ENCODE data around the gene SPOCD1.

Gene SPOCD1

DNA sequence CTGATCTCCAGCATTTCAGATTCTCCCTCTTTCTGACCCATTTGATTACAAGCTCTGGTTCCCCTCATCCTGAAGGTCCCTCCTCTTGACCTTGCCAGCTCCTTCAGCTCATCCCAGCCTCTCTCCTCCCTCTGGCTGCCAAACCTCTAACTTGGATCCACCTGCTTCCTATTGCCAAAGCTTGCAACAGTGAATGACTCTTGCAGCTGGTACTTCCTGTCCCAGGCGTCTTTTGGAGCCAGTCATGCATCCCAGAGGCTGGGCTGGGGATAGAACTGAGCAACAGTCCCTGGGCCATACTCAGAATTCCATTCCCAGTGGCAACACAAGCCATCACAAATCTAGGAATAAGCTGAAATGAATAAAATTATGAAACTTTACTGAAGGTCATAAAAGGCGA, 27.7 kb upstream of the SPOCD1 start:
- Histone ChIP-seq H3K27me3 (ENCODE audit: control insufficient read depth, insufficient read depth, low read length) (no peaks in the 10 kb centered on the region), H3K9me3 (ENCODE audit: control insufficient read depth, insufficient read depth, low read length) (no peaks in the 10 kb centered on the region), H3K9ac (ENCODE audit: low read depth, low read length) (no peak overlapping the region), H3K4me3 (ENCODE audit: low read depth, low read length) (no peak overlapping the region), H3K4me1 (ENCODE audit: control insufficient read depth, insufficient read depth, low read length) (no peaks in the 10 kb centered on the region), H3K36me3 (ENCODE audit: control insufficient read depth, insufficient read depth, low read length) (no peaks in the 10 kb centered on the region)

DNA sequence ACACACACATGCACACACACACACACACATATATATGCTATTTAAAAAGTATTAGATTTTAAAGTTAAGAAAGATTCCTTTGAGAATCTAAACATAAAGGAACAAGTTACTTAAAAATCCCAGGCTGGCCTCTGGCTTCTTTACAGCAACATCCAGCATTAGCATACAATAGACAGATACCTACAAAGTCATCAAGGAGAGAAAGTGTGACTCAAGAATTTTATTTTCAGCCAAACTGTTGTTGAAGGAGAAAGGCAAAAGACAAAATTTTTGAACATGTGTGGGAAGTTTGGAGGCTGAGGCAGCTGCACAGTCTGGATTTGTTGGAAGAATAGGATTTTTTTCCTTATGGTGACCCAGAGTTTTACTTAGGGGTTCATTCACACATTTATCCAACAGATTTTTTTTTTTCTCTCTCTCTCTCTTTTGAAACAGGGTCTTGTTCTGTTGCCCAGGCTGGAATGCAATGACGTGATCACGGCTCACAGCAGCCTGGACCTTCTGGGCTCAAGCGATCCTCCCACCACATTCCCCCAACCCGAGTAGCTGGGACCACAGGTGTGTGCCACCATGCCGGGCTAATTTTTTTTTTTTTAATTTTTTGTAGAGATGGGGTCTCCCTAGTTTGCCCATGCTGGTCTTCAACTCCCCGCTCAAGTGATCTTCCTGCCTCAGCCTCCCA, 24.0 kb upstream of the SPOCD1 start:
- Histone ChIP-seq H3K4me3 (ENCODE audit: low read depth, low read length) (no peak overlapping the region), H3K4me1 (ENCODE audit: control insufficient read depth, insufficient read depth, low read length) (no peaks in the 10 kb centered on the region), H3K36me3 (ENCODE audit: control insufficient read depth, insufficient read depth, low read length) (no peaks in the 10 kb centered on the region), H3K9me3 (ENCODE audit: control insufficient read depth, insufficient read depth, low read length) (no peaks in the 10 kb centered on the region), H3K9ac (ENCODE audit: low read depth, low read length) (no peak overlapping the region), H3K27me3 (ENCODE audit: control insufficient read depth, insufficient read depth, low read length) (no peaks in the 10 kb centered on the region)

DNA sequence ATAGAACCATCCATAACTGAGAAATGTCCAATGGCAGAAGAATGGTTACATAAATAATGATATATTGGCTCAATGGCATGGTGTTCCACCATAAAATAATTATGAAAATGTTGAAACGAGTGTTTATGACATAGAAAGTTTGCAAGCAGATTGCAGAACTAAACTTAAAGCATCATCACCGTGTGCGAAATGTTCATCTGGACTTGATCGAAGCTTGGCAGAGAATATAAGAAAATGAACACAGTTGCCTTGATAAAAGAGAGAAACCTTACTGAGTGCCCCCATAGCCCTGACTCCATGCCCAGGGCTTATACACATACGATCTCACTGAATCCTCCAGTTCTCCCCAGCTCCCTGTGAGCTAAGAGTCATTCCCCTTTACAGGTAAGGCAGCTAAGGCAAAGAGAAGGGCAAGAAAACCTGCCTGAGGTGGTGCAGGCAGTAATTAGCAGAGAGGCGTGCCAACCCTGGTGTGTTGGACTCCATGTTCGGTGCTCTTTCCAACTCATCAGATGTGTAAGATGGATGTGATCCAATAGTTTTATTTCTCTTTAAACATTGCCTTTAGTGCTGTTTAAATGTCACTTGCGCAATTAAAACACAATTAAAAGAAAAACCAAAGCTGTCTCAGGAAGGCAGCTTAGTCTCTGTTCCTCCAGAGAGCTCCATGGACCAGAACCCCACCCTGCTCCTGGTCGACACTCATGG, 21.8 kb upstream of the SPOCD1 start:
- no peaks in the 10 kb centered on the region for H3K9me3 ChIP-seq (ENCODE audit: control insufficient read depth, insufficient read depth, low read length)
- H3K4me3 ChIP-seq (ENCODE audit: low read depth, low read length): no peak overlapping the region
- H3K27me3 ChIP-seq (ENCODE audit: control insufficient read depth, insufficient read depth, low read length): no peaks in the 10 kb centered on the region

DNA sequence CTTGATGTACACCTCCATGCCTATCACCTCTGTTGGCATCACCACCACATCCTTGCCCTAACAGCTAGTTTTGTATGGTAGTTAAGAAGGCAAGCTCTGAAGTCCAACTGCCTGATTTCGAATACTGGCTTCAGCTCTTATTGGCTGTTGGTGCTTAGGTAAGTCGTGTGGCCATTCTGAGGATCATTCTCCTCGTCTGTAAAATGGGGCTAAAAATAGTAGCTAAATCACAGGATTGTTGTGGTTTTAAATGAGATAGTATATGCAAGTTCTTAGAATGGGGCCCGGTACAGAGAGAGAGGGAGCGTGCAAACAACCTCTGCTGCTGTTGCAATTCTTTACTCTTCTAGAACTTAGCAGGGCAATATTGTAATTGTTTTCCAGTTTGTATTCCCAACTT, 20.8 kb upstream of the SPOCD1 start:
- no peak overlapping the region for H3K4me3 ChIP-seq (ENCODE audit: low read depth, low read length)
- no peak overlapping the region for H3K9ac ChIP-seq (ENCODE audit: low read depth, low read length)
- no peaks in the 10 kb centered on the region for H3K4me1 ChIP-seq (ENCODE audit: control insufficient read depth, insufficient read depth, low read length)
- no peaks in the 10 kb centered on the region for H3K27me3 ChIP-seq (ENCODE audit: control insufficient read depth, insufficient read depth, low read length)
- H3K36me3 ChIP-seq (ENCODE audit: control insufficient read depth, insufficient read depth, low read length): no peaks in the 10 kb centered on the region
- H3K9me3 ChIP-seq (ENCODE audit: control insufficient read depth, insufficient read depth, low read length): no peaks in the 10 kb centered on the region

More for the DNA sequence above, 21.8 kb upstream of the SPOCD1 start:
- no peak overlapping the region for H3K9ac ChIP-seq (ENCODE audit: low read depth, low read length)
- no peaks in the 10 kb centered on the region for H3K36me3 ChIP-seq (ENCODE audit: control insufficient read depth, insufficient read depth, low read length)
- no peaks in the 10 kb centered on the region for H3K4me1 ChIP-seq (ENCODE audit: control insufficient read depth, insufficient read depth, low read length)

DNA sequence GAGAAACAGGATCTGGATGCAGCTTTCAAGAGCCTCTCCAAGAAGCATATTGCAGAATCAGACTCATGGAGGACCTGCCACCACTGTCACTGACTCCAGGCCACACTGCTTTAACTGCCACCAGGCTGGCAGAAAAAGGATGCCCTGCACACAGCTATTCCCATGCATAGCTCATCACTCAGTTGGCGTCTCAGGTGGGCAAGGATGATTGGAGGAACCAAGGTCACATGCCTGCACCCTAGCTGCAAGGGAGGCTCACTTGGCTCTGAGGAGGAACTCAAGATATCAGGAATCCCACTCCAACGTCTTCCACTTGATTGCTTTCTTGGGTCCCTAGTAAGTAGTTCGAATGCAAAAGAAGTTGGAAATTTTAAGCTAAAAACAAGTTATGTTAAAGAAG, 19.6 kb upstream of the SPOCD1 start:
- Histone ChIP-seq H3K9me3 (ENCODE audit: control insufficient read depth, insufficient read depth, low read length) (no peaks in the 10 kb centered on the region), H3K4me3 (ENCODE audit: low read depth, low read length) (no peak overlapping the region), H3K27me3 (ENCODE audit: control insufficient read depth, insufficient read depth, low read length) (no peaks in the 10 kb centered on the region), H3K36me3 (ENCODE audit: control insufficient read depth, insufficient read depth, low read length) (no peaks in the 10 kb centered on the region), H3K9ac (ENCODE audit: low read depth, low read length) (no peak overlapping the region), H3K4me1 (ENCODE audit: control insufficient read depth, insufficient read depth, low read length) (no peaks in the 10 kb centered on the region)

DNA sequence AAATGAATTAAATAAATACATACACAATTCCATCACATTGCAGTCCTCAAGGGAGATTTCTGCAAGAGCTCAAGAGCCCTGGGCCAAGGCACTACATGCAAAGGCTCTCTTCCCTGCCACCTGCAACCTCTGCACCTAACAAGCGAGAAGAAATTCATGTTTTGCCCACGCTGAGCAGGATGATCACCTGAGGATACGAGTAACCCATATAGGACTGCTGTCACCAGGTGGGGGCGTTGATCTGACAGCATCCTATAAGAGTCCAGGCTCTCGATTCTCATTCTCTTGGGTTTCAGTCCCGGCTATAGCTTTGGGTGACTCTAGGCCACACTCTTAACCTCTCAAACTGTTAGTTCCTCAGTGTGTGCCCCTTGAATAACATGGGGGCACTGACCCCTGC, 18.7 kb upstream of the SPOCD1 start:
- Histone ChIP-seq H3K9me3 (ENCODE audit: control insufficient read depth, insufficient read depth, low read length) (no peaks in the 10 kb centered on the region), H3K4me3 (ENCODE audit: low read depth, low read length) (no peak overlapping the region), H3K9ac (ENCODE audit: low read depth, low read length) (no peak overlapping the region), H3K36me3 (ENCODE audit: control insufficient read depth, insufficient read depth, low read length) (no peaks in the 10 kb centered on the region), H3K27me3 (ENCODE audit: control insufficient read depth, insufficient read depth, low read length) (no peaks in the 10 kb centered on the region), H3K4me1 (ENCODE audit: control insufficient read depth, insufficient read depth, low read length) (no peaks in the 10 kb centered on the region)

DNA sequence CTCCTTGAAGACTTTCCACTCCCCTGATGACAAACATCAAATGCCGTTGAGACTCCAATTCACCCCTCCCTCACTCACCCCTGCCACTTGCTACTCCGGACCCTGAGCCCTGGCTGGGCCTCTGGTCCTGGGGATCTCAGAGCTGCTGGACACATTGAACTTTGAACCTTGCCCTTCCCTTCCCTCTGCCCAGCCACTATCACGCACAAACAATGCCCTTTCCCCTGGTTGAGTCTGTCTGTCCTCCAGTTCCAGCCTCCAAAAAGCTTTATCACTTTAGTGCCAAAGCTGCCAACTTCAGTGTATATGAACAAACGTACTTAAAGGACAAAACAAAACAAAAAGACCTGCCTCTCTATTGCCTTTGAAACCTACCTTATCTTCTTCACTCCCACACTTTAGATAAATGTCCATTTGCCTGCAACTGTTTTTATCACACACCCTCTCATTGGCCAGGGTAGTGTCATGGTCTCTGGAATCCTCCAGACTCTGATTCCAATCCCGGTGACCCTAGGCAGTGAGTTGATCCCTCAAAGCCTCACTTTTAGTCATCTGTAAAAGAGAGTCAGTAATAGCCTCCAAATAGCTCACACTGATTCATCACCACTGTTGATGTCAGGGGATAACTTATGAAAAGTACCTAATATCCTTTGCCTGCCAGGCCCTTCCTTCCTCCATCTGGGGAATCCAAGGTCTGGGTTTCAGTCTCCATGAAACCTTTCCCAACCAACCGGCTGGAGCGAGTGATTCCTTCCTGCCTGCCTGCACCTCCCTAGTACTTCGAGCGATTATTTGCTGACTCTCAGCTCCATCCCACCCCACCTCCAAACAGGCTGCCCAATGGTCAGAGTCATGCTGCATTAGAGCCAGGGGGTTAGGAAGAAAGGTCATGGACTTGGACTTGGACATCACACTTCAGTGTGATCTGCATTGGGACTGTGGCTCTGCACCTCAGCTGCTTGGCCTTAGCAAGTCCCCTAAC, 15.9 kb upstream of the SPOCD1 start:
- Histone ChIP-seq H3K27me3 (ENCODE audit: control insufficient read depth, insufficient read depth, low read length) (no peaks in the 10 kb centered on the region), H3K4me3 (ENCODE audit: low read depth, low read length) (no peak overlapping the region), H3K4me1 (ENCODE audit: control insufficient read depth, insufficient read depth, low read length) (no peaks in the 10 kb centered on the region), H3K9me3 (ENCODE audit: control insufficient read depth, insufficient read depth, low read length) (no peaks in the 10 kb centered on the region), H3K9ac (ENCODE audit: low read depth, low read length) (no peak overlapping the region), H3K36me3 (ENCODE audit: control insufficient read depth, insufficient read depth, low read length) (no peaks in the 10 kb centered on the region)

DNA sequence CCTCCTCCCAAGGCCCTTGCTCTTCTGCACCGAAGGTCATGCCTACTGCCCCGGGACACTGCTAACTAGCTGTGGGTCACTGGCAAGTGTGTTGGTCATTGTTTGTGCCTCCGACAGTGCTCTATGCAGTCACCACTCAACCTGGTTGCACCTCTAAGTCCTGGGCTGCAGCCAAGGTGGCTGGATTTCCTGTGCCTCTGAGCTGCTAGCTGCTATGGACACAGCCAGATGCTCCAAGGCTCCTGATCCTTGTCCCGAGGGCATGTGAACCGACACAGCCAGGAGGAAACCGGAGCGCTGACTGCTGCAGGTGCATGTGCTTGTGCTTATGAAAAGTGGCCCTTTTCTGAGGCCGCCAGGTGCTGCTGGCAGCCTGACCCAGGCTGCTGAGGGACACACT, 14.7 kb upstream of the SPOCD1 start:
- Histone ChIP-seq H3K36me3 (ENCODE audit: control insufficient read depth, insufficient read depth, low read length) (no peaks in the 10 kb centered on the region), H3K9me3 (ENCODE audit: control insufficient read depth, insufficient read depth, low read length) (no peaks in the 10 kb centered on the region), H3K27me3 (ENCODE audit: control insufficient read depth, insufficient read depth, low read length) (no peaks in the 10 kb centered on the region), H3K4me1 (ENCODE audit: control insufficient read depth, insufficient read depth, low read length) (no peaks in the 10 kb centered on the region), H3K4me3 (ENCODE audit: low read depth, low read length) (no peak overlapping the region), H3K9ac (ENCODE audit: low read depth, low read length) (no peak overlapping the region)

DNA sequence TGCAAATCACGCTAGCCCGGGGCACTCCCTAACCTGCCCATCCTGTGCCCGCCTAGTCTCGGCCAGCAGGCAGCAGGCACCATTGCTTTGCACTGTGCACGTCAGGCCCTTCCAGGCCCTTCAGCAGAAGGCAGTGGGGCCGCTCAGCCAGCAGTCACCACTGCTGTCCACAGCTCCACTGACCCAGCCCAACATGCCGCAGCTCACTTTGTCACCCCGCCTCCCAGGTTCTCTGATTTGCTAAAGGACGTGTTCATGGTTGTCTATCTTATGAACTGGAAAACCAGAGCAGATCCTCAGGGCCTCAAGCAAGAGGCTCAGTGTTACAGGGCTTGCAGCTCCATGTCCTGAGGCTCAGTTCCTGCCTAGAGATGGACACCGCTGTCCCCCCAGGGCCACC, 14.2 kb upstream of the SPOCD1 start:
- Histone ChIP-seq H3K4me3 (ENCODE audit: low read depth, low read length) (no peak overlapping the region), H3K4me1 (ENCODE audit: control insufficient read depth, insufficient read depth, low read length) (no peaks in the 10 kb centered on the region), H3K9me3 (ENCODE audit: control insufficient read depth, insufficient read depth, low read length) (no peaks in the 10 kb centered on the region), H3K27me3 (ENCODE audit: control insufficient read depth, insufficient read depth, low read length) (no peaks in the 10 kb centered on the region), H3K36me3 (ENCODE audit: control insufficient read depth, insufficient read depth, low read length) (no peaks in the 10 kb centered on the region), H3K9ac (ENCODE audit: low read depth, low read length) (no peak overlapping the region)

DNA sequence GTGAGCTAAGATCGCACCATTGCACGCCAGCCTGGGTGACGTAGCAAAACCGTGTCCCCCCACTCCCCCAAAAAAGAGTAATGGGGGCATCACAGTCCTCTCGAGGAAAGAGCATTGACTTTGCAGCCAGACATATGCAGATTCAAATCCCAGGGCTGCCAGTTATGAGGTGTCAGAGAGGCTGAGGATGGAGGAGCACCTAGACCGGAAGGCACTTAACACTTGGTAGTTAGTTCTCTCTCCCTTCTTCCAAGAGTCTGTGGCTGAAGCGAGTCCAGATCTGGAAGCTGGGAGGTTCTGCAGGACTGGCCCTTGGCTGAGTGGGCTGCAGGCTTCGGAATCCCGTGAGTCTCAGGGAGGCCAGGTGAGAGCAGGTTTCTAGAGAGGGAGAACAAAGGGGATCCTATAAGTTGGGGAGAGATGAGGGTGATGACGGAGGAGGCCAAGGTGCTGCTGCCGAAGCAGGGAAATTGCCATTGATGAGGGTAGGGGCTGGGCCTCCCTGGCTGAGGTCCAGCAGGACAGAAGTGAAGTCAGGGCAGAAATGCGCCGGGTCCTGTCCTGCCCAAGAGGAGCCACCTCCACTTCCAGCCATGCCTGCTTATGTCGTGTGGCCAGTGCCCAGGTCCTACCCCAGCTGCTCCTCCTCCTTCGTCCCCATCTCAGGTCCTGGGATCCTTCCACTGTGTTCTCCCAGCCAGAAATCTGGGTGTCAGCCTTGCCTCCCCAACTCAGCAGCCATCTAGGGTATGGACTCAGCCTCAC, 13.3 kb upstream of the SPOCD1 start:
- H3K36me3 ChIP-seq (ENCODE audit: control insufficient read depth, insufficient read depth, low read length): no peaks in the 10 kb centered on the region
- H3K4me3 ChIP-seq (ENCODE audit: low read depth, low read length): no peak overlapping the region
- H3K9me3 ChIP-seq (ENCODE audit: control insufficient read depth, insufficient read depth, low read length): no peaks in the 10 kb centered on the region
- no peaks in the 10 kb centered on the region for H3K27me3 ChIP-seq (ENCODE audit: control insufficient read depth, insufficient read depth, low read length)
- no peak overlapping the region for H3K9ac ChIP-seq (ENCODE audit: low read depth, low read length)
- H3K4me1 ChIP-seq (ENCODE audit: control insufficient read depth, insufficient read depth, low read length): no peaks in the 10 kb centered on the region

DNA sequence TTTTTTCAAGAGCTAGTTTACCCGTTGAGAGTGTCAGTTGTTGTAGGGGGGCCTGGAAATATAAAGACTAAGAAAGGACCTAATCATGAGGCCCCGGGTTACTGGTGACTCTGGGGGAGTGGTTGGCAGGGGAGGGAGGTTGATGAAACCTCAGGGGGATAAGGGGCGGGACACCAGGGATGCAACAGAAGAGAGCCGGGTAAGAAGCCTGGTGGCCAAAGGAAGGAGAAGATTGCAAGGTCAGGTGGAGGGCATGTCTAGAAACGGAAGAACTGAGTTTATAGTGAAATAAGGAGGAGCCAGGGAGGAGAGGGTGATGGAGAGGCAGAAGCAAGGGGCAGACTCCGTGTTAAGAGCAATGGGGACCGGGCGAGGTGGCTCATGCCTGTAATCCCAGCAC, 12.5 kb upstream of the SPOCD1 start:
- no peaks in the 10 kb centered on the region for H3K36me3 ChIP-seq (ENCODE audit: control insufficient read depth, insufficient read depth, low read length)
- H3K4me1 ChIP-seq (ENCODE audit: control insufficient read depth, insufficient read depth, low read length): no peaks in the 10 kb centered on the region
- no peak overlapping the region for H3K9ac ChIP-seq (ENCODE audit: low read depth, low read length)
- H3K4me3 ChIP-seq (ENCODE audit: low read depth, low read length): no peak overlapping the region
- H3K27me3 ChIP-seq (ENCODE audit: control insufficient read depth, insufficient read depth, low read length): no peaks in the 10 kb centered on the region
- H3K9me3 ChIP-seq (ENCODE audit: control insufficient read depth, insufficient read depth, low read length): no peaks in the 10 kb centered on the region
